HepG2 (cell line): ENCODE measurements around the gene DEDD2. TPM values are rescaled to one million over a fixed set of nuclear protein-coding genes. Genes with fewer than 3 reads are reported as not detected.

Source experiments
- ATF5 ChIP-seq: sonication (generic); formaldehyde crosslinking; IDR thresholded peaks from 2 replicates; pipeline ENCODE4 v1.4.0; 2020; ENCODE audit warnings: mild to moderate bottlenecking, low read depth, missing genetic modification reagents
- CEBPG ChIP-seq: IDR thresholded peaks from 2 replicates; pipeline ENCODE4 v1.6.1; 2016
- DMTF1 ChIP-seq: sonication (generic); formaldehyde crosslinking; IDR thresholded peaks from 2 replicates; pipeline ENCODE4 v1.4.0; 2020; ENCODE audit warnings: mild to moderate bottlenecking, missing genetic modification reagents
- GATAD1 ChIP-seq: IDR thresholded peaks from 2 replicates; pipeline ENCODE4 v1.6.1; 2016; ENCODE audit warnings: missing genetic modification reagents, missing compliant biosample characterization
- IKZF5 ChIP-seq: IDR thresholded peaks from 2 replicates; pipeline ENCODE4 v1.6.1; 2018; ENCODE audit warnings: missing genetic modification reagents, mild to moderate bottlenecking, missing compliant biosample characterization
- IRX3 ChIP-seq: sonication (generic); formaldehyde crosslinking; IDR thresholded peaks from 2 replicates; pipeline ENCODE4 v1.8.1; 2023; ENCODE audit warnings: mild to moderate bottlenecking, low read depth, missing genetic modification reagents, borderline replicate concordance
- KMT2A ChIP-seq: sonication (generic); formaldehyde crosslinking; IDR thresholded peaks from 2 replicates; pipeline ENCODE4 v1.4.0; 2020; ENCODE audit warnings: missing genetic modification reagents
- MTF2 ChIP-seq: sonication (generic); formaldehyde crosslinking; IDR thresholded peaks from 2 replicates; pipeline ENCODE4 v1.5.0; 2020; ENCODE audit warnings: missing genetic modification reagents, borderline replicate concordance
- NR2F2 ChIP-seq: IDR thresholded peaks from 2 replicates; pipeline ENCODE4 v1.6.1; 2012; ENCODE audit warnings: low read depth, inconsistent platforms, borderline replicate concordance
- POLR2G ChIP-seq: fragments of 200-400 bp; formaldehyde crosslinking; IDR thresholded peaks from 2 replicates; pipeline ENCODE4 v1.6.1; 2018; ENCODE audit warnings: mild to moderate bottlenecking, low read depth, low read length, moderate library complexity
- RFX5 ChIP-seq: IDR thresholded peaks from 2 replicates; pipeline ENCODE4 v1.6.1; 2011; ENCODE audit warnings: low read depth, low read length, improper control_type of control experiment
- SCMH1 ChIP-seq: sonication (generic); formaldehyde crosslinking; IDR thresholded peaks from 2 replicates; pipeline ENCODE4 v1.9.0; 2021; ENCODE audit warnings: missing genetic modification reagents, mild to moderate bottlenecking, borderline replicate concordance
- TEAD3 ChIP-seq: optimal IDR thresholded peaks from 2 replicates; pipeline ENCODE3; 2016; ENCODE audit warnings: borderline replicate concordance
- TSC22D2 ChIP-seq: sonication (generic); formaldehyde crosslinking; IDR thresholded peaks from 2 replicates; pipeline ENCODE4 v1.5.1; 2020; ENCODE audit warnings: missing genetic modification reagents, mild to moderate bottlenecking, borderline replicate concordance
- XBP1 ChIP-seq: sonication (generic); formaldehyde crosslinking; IDR thresholded peaks from 2 replicates; pipeline ENCODE4 v1.5.0; 2020; ENCODE audit warnings: missing genetic modification reagents
- ZFP41 ChIP-seq: sonication (generic); formaldehyde crosslinking; IDR thresholded peaks from 2 replicates; pipeline ENCODE4 v1.4.0; 2020; ENCODE audit warnings: mild to moderate bottlenecking, missing genetic modification reagents, borderline replicate concordance
- ZKSCAN8 ChIP-seq: IDR thresholded peaks from 2 replicates; pipeline ENCODE4 v1.6.1; 2016; ENCODE audit warnings: borderline replicate concordance, missing genetic modification reagents, missing compliant biosample characterization
- ZNF430 ChIP-seq: sonication (generic); formaldehyde crosslinking; IDR thresholded peaks from 2 replicates; pipeline ENCODE4 v1.9.0; 2021; ENCODE audit warnings: mild to moderate bottlenecking, missing genetic modification reagents
- ZNF512 ChIP-seq: sonication (generic); formaldehyde crosslinking; IDR thresholded peaks from 2 replicates; pipeline ENCODE4 v1.4.0; 2020; ENCODE audit warnings: mild to moderate bottlenecking, missing genetic modification reagents
- ZNF572 ChIP-seq: sonication (generic); formaldehyde crosslinking; IDR thresholded peaks from 2 replicates; pipeline ENCODE4 v1.5.1; 2020; ENCODE audit warnings: mild to moderate bottlenecking, missing genetic modification reagents
- ZNF605 ChIP-seq: sonication (generic); formaldehyde crosslinking; IDR thresholded peaks from 2 replicates; pipeline ENCODE4 v1.8.0; 2022; ENCODE audit warnings: mild to moderate bottlenecking, missing genetic modification reagents
- polyA plus RNA-seq, 8 experiments: library from polyadenylated mRNA; depleted of rRNA in 3 of 8; stranded (reverse) in 7 of 8; unstranded in 1 of 8; fragments of >200 nt; fragmentation: Illumina TruSeq in 4 of 8; extraction: Trizol in 4 of 8; gene quantifications; 2 replicates each; pipeline versions ENCODE4 v1.2.1 to v1.2.3, GENCODE V29; 2011 to 2016; ENCODE audit warnings: low read depth in 4 of 8, missing spikeins in 1 of 8, mixed read lengths in 1 of 8; ENCODE audit not compliant: insufficient read depth in 1 of 8
- total RNA-seq, 5 experiments: library from RNA; depleted of rRNA; stranded (reverse); fragments of >200 nt; fragmentation: Illumina TruSeq; extraction: Trizol; gene quantifications; 2 replicates each; pipeline ENCODE4 v1.2.3, GENCODE V29; 2016; ENCODE audit warnings: low read depth in 1 of 5

The DEDD2 gene
- total and polyA plus RNA-seq, 2 of the 13 experiments (the other 11 are each of a cell fraction or from before 2014, with no cell fraction given): 19.2 to 24.7 TPM

- TF ChIP-seq ZFP41 (CRISPR knock-in tag) (no peak), CEBPG (CRISPR knock-in tag) (no peak), MTF2 (CRISPR knock-in tag) (0 out of 2 replicates have a peak, but pooled peaks have one; percentile 31), GATAD1 (peak; percentile 68; the same call in 1 of the 2 replicates), TEAD3 (CRISPR knock-in tag) (peak; percentile 20), DMTF1 (CRISPR knock-in tag) (no peak), ZNF605 (peak; percentile 77), IKZF5 (peak; percentile 60; the same call in 1 of the 2 replicates), POLR2G (peak; percentile 85), ZNF512 (CRISPR knock-in tag) (no peak), SCMH1 (CRISPR knock-in tag) (no peak), KMT2A (CRISPR knock-in tag) (peak; percentile 22; the same call in 1 of the 2 replicates), XBP1 (peak; percentile 62; the same call in 1 of the 2 replicates), ZNF572 (no peak; the same call in 1 of the 2 replicates), NR2F2 (no peak), TSC22D2 (CRISPR knock-in tag) (no peak; the same call in 1 of the 2 replicates), IRX3 (CRISPR knock-in tag) (no peak), ZNF430 (0 out of 2 replicates have a peak, but pooled peaks have one; percentile 24), RFX5 (peak; percentile 21; the same call in 1 of the 2 replicates), ZKSCAN8 (CRISPR knock-in tag) (no peak), ATF5 (CRISPR knock-in tag) (peak; percentile 83; the same call in 1 of the 2 replicates)
These were observed at the start of gene DEDD2 (continued) for GRCh38 chr19:42217520-42218437.
